Measurements from ENCODE around the gene HHAT. TPM values are rescaled to one million over a fixed set of nuclear protein-coding genes. Genes with fewer than 3 reads are reported as not detected.
A peak's percentile ranks its signal among the peaks of the same experiment; 100 is the strongest.
"Not testable (repeated sequence)": the region's sequence is repeated elsewhere in the genome, so short reads cannot be mapped to it uniquely, and the experiment has no call there.

The HHAT gene
- total RNA-seq, 1 donor from 2014 or later: 2.4 TPM

DNA sequence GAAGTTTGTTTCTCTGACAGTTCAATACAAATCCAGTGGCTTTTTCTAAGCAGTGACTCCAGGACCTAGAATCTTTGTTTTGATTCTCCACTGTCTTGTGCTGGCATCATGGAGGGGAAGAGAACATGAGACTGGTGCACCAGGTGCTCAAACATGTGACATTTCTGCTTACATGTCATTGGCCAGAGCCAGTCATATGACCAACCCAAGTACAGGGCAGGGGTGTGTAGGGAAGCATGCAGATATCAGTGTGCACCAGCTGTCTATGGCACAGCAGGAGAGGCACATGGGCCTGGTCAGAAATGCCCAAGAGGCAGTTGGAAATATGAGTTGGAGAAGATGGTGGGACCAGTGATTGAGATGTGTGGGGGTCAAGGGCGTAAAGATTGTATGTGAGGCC is 297.0 kb downstream of the HHAT start:
- FAIRE-seq (no peak), DNase-seq (ENCODE audit: low spot score in 2 of 2) (no peak)

DNA sequence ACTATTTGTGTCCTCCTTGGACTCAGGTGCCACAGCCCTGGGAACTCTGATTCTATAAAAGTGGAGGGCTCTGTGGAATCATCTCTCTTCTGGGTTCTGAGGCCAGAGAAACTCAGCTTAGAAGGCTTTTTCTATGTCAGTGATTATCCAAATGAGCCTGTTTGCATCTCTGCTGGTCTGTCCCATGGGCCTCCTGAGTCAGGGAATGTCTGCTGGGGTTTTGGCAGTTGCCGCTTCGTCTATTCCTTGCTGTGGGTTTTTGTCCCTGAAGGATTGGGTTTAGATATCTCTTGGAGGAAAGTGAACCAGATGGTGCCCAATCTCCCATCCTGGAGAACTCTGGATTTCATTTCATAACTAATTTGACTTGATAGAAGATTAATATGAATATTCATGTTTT is 297.6 kb downstream of the HHAT start:
- DNase-seq (ENCODE audit: low spot score in 2 of 2) (no peak), FAIRE-seq (no peak)

DNA sequence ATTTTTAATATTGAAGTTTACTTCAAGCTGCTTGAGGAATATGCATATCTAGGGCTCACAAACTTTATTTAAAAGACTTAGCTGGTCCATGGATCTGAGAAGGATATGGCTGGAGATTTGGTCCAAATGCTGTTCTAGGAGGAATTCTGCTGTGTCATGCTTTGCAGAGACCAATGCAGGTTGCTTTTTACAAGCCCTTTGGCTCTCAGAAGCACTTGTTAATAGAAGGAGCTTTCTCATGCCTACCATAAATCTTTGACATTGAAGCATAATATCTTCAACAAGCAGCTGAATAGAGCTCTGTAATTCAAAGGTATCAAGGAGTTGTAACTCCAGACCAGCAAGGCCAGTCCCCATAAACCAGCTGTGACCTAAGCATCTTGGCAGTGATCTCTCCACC is 299.1 kb downstream of the HHAT start:
- DNase-seq (ENCODE audit: low spot score in 2 of 2) (no peak), FAIRE-seq (no peak)

DNA sequence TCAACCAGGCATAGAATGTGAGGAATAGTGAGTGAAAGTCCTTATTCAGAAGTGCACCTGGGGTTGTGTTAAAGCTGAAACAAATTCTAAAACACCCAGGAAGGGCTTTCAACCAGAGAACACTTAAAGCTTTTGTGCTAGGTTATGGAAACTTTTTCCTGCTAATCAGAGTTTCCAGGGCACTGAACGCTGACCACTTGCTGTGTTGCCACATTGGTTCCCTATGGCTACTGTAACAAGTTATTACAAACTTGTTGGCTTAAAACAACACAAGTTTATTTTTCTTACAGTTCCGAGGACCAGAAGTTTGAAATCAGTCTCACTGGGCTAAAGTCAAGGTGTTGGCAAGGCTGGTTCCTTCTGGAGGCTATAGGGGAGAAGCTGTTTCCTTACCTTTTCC is 300.6 kb downstream of the HHAT start:
- FAIRE-seq: no peak
- no peak for DNase-seq (ENCODE audit: low spot score in 2 of 2)

DNA sequence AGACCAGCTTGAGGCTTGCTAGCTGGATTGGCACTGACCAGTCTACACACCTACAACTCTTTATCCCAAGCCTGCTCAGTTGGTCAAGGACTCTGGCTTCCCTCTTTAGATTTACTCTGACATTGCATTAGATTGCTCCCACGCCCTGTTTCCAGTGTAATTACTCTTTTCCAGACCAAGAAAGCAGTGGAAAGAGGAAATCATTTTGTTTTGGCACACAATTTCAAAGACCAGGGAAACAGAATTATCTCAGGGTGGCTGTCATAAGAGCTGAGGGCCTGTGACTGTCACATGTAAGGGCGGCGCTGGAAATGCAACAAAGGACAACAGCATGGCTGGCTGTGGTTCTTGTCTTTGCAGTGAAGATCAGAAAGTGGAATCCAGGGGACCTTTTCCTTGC is 302.7 kb downstream of the HHAT start:
- FAIRE-seq: no peak
- no peak for DNase-seq (ENCODE audit: low spot score in 2 of 2)

DNA sequence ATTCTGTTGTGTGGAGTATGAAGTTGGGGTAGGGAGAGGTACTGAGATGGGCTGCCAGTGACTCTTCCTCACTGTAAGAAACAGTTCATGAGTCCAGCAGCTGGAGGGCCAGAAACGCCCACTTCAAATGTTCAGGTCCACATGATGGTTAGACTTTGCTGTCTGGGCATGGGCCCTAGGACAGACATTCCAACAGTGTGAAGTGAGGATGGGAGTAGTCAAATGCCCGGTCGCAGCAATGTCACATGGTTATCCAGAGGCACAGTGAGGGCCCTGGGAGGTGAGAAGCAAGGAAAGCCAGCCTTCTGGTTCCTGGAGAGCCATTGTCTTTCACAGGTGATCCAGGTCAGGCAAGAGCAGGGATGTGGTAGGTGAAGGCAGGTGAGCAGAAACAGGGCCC is 304.4 kb downstream of the HHAT start:
- FAIRE-seq (no peak), DNase-seq (ENCODE audit: low spot score in 2 of 2) (no peak)

DNA sequence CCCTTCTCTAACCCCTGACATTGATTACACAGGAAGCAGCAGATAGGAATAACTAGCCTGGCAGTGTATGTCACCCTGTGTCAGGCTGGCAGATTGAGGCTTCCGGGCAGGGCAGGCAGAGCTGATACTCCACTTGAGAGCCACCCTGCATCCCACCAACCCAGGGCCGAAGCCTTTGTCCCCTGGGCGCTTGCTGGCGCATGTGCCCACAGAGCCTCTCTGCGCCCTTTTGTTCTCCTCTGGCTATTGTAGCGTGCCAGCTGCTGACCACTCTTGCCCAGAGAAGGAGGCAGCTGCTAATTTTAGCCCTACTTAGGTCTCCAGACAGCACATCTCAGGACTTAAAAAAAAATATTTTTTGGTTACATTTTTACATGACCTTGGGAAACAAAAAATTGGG is 304.9 kb downstream of the HHAT start:
- DNase-seq (ENCODE audit: low spot score in 2 of 2) (peak in 1 of 2 donors; percentile 15), FAIRE-seq (no peak)

DNA sequence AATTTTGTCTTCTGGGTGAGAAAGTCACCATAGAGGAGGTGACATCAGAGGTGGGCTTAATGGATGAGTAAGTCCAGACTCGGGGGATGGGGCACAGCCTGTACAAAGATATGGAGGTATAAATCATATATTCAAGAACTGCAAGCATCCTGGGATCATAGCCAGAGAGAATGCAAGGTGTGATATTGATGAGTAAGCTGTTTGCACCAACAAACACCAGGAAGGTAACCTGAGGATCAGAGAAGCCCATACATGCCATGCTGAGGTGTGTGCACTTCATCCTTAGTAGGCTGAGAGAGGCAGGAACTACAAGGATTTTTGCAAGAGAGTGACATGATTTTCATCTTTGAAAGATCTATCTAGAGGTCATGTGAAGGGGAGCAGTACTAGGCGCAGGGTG is 306.4 kb downstream of the HHAT start:
- DNase-seq (ENCODE audit: low spot score in 2 of 2): no peak
- FAIRE-seq: no peak

DNA sequence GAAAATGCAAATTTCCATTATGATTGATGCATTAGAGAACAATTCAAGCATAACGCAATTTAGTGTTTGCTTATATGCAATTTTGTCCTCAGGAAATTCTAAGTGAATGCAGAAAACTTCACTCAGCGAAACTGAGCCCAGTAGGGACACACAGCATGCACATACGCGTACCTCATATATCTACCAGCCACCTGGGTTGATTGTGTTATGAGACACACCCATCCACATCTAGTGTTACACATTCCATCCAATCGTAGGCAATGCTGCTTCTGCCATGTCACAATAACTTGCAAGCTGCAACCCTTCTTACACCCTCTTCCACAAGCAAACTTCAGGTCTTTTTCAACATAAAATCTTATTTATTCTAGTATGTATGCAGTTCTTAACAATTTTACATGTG is 312.9 kb downstream of the HHAT start:
- FAIRE-seq (no peak), DNase-seq (ENCODE audit: low spot score in 2 of 2) (no peak)

DNA sequence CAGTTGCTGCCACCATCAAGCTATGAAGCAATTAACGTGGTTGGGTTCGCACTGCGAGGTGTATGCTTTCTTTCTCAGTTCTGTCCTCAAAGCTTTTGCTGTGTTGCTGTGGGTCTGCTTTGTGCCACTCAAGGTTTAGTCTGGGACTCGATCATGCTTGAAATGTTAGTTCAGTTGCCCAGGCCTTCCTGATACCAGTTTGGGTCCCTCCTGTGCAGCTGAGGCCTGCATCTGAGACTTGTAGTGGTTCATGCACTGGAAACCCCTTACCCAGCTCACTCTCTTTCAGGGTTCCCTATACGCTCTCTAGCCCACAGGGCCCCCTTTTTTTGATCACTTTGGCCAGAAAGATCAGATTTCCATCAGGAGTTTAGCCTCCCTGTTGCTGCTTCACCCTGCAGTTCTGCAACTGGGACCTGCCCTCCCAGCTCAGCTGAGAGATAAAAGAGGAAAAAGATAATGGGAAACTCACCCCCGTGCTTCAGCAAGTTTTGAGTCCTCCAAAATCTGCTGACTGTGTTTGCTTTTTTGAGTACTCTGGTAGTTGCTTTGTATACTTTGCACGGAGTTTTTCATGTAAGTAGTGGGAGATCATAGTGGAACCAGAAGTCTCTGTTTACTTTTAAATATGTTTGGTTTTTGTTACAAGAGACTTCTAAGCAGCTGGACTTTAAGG is 317.0 kb downstream of the HHAT start:
- no peak for FAIRE-seq
- no peak for DNase-seq (ENCODE audit: low spot score in 2 of 2)

DNA sequence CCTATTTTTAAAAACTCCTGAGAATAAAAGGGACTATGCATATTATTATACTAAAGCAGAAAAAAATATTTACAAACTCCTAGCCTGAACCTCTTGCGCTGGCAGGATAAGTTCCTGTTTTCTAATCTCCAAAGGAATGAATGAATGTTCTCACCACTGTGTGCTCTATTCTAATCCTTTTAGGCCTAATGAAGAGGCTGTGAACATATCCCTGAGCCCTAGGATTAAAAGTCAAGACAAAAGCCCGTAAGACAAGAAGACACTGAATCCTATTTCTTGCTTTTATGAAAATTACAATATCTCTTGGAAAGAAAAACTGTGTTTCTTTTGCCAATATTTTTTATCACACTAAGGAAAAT is 317.5 kb downstream of the HHAT start:
- DNase-seq (ENCODE audit: low spot score in 2 of 2): no peak
- FAIRE-seq: no peak

DNA sequence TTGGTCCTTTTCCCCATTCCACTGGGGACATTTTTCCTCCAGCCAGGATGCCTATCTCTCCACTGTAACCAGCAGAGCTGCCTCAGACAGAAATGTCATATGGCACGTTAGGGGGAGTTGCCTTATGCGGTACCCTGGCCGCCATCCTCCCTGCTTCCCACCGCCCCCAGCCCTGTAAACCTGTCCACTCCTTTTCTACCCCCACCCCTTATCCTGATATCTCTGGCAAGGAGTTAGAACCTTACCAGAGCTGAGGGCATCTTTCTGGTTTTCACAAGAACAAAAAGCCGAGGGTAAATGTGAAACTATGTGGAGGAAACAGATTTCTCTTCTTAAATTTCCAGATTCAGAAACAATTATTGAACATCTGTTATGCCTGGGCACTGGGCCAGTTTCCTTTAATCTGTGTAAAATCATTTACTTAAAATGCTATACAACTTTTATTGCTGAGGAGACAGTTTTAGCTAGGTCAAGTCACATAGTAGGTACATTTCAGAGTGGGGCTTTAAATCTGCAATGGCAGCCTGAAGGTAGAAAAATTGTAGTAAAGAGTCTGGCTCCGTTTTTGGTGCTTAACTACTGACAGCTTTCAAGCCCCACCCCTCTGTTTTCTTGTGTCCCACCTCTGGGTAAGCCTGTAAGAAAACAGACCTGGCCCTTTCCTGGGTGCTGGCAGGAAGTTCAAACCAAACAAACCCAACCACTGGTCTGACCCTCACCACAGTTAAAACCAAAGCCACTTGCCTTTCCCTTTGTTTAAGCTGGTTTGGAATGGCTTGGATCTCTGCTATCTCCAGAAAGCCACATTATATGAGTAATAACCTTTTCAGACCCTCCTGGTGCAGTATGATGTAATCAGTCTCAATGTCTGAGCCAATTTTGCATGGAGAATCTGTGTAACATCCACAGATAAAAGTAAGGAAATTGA is 319.0 kb downstream of the HHAT start:
- FAIRE-seq (no peak), DNase-seq (ENCODE audit: low spot score in 2 of 2) (no peak)

DNA sequence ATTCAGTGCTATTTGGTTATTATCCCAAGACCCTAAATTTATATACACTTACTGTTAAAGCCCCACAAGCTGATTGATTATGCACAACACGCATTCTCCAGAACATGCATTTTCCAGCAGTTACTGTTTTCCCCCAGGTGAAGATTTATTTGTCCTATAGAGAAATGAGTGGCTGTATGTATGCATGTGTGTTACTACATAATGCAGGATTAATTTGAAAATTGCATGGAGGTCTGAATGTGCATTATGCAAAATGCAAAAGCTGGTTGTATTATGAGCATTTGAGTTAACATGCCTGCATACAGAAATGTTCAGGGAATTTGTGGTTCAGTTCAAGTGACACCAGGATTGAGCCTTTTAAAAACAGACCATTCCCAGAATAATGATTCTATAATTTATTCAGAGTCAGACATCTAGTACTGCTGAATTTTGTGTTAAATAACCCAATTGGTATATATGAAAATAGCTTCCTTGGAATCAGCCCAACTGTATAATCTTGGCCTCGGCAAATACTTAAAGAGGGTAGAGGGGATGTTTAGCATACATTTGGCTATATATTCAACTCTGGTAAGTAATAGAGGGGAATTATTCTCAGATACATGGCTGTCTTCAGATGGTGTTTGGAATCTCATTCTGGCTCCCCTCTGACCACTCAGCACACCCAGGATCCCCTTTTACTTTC is 320.0 kb downstream of the HHAT start:
- DNase-seq (ENCODE audit: low spot score in 2 of 2): no peak
- FAIRE-seq: no peak

DNA sequence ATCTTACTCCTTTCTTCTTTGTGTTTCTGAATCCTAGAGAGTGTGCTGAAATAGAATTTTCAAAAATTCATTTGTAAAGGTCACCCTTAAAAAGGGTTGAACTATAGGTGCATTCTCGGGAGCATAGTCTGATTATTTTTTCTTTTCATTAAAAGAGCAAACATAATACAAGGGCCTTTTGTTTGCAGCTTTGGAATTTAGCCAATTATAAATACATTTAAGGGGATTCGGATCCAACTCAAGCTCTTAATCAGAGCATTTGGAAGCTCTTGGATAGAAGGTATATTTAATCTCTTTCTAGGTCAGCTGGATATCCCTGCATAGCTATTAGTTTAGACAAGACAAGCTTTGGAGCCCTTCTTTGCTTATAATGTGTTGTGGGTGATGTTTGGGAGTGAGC is 321.7 kb downstream of the HHAT start:
- DNase-seq (ENCODE audit: low spot score in 2 of 2) (no peak), FAIRE-seq (no peak)

DNA sequence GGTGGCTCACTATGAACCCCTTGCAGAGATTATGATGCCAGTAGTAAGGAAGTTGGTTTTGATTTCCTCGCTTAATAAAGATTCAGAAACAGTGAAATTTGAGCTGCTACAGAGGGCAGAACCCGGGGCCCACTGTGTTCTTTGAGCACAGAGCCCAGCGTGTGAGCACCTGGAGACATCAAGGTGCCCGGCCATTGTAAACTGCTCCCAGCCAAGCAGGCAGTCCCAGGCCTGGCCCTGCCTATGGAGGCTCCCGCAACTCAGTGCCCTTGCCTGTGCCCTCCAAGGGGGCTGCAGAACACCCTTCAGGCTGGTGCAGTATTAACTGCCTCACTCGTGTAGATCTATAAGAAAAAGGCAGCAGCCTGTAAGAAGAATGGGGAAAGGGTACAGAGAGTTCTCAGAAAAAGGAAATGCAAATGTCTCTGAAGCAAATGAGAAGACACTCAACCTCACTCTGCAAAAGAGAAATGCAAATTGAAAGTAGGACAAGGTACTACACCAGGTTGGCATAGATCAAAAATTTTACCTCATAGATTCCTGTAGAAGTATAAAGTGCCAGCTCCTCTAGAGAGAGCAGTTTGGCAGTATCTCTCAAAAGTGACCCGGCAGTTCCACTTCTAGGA is 323.7 kb downstream of the HHAT start:
- no peak for FAIRE-seq

DNA sequence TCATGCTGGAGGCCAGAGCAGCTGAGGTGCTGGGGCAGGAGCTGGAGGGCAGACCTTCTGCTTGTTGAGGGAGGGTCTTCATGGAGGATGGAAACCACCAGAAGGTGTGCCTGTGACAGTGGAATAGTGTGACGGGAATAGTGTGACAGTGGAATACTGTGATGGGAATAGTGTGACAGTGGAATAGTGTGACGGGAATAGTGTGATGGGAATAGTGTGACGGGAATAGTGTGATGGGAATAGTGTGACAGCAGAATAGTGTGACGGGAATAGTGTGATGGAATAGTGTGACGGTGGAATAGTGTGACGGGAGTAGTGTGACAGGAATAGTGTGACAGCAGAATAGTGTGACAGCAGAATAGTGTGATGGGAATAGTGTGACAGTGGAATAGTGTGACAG is 325.1 kb downstream of the HHAT start:
- FAIRE-seq (peak; percentile 49), DNase-seq (ENCODE audit: low spot score in 2 of 2) (no peak)

More for the DNA sequence above, 323.7 kb downstream of the HHAT start:
- DNase-seq (ENCODE audit: low spot score in 2 of 2): no peak

DNA sequence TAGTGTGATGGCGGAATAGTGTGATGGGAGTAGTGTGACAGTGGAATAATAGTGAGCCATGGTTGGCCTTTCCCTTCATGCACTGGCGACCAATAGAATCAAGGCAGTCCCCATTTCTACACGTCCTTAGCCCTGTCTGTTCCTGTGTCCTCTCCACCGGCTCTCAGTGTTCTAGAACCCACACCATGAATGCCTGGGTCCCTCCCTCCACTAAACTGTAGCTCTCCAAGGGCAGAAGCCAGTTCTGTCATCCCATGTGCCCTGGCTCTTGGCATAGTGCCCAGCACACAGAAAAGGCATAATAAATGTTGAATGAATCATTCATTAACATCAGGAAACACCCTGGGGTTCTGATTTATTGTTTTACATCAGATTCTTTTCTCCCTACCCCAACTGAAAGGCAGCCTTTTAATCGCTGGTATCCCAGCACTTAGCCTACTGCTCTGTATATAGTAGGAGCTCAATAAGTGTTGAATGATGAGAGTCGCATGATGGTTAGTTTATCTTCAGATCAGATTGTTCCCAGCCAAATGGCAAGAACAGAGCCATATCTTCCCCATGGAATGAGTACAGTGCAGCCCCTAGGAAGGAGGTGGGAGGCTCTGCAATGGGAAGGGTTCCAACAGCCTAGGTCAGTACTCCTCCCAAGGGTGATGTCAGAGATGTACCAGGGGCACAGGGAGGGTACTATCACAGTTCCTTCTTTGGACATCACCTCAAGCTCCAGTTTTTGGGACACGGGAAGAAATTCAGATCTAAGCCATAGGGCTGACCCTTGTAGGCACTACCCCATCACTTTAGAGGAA is 325.7 kb downstream of the HHAT start:
- FAIRE-seq (no peak), DNase-seq (ENCODE audit: low spot score in 2 of 2) (no peak)

DNA sequence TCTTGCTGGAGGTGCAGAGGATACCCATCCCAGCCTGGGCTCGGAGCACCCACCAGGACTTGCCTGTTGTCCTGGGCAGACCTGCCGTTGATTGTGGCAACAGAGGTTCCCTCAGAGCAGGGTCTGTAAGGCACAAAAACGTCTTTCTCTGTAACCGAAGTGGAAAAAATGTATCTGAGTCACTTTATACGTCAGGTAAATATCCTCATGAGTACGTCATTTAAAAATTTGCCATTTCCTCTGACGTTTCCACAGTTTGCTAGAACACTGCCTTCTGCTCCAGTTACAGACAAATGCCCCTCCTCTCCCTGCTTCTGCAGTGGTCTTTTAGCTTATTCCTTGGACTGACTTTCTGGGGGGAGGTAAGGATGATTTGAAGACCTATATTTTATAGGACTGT is 326.8 kb downstream of the HHAT start:
- FAIRE-seq (no peak), DNase-seq (ENCODE audit: low spot score in 2 of 2) (no peak)

DNA sequence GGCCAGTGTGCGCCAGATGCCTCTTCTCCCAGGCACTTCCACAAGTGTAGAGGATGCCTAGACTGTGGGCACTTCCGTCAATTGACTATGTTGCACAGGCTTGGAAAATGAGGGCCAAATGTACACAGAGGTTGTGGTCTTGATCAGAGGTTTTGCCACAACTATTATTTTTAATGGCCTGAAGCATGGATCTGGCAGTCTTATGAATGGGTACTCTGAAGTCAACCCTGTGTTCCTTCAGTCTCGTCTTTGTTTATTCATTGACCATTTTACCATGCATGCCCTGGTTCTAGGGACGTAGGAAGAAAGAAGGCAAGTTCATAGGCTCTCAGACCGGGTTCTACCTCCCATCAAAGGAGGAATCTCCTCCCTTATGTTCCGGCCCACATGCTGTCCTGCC is 329.1 kb downstream of the HHAT start:
- FAIRE-seq: no peak

DNA sequence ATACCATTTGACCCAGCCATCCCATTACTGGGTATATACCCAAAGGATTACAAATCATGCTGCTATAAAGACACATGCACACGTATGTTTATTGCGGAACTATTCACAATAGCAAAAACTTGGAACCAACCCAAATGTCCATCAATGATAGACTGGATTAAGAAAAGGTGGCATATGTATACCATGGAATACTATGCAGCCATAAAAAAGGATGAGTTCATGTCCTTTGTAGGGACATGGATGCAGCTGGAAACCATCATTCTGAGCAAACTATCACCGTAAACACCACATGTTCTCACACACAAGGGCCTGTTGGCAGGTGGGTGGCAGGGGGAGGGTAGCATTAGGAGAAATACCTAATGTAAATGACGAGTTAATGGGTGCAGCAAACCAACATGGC is 332.8 kb downstream of the HHAT start:
- not testable (repeated sequence) for FAIRE-seq; DNase-seq (ENCODE audit: low spot score in 2 of 2)

More for the DNA sequence above, 329.1 kb downstream of the HHAT start:
- no peak for DNase-seq (ENCODE audit: low spot score in 2 of 2)

All from frontal cortex (tissue), 4 donors.